Type B pancreatic cell (in vitro differentiated cells): ENCODE data around the gene GABRA4. TPM values are rescaled to one million over a fixed set of nuclear protein-coding genes. Genes with fewer than 3 reads are reported as not detected.

Experiments used
- DNase-seq: peaks from one replicate; pipeline ENCODE4 v3.0.0; 2021; ENCODE audit warnings: mixed read lengths; ENCODE audit not compliant: unreplicated experiment; ENCODE audit errors: extremely low spot score
- H3K27ac Mint-ChIP-seq: 2 replicates; pipeline ENCODE4 v1.8.0; 2021; ENCODE audit warnings: mild to moderate bottlenecking, mixed read lengths
- H3K27me3 Mint-ChIP-seq: 2 replicates; pipeline ENCODE4 v1.8.0; 2021; ENCODE audit warnings: mixed read lengths
- H3K36me3 Mint-ChIP-seq: 2 replicates; pipeline ENCODE4 v1.8.0; 2021; ENCODE audit warnings: mixed read lengths
- H3K4me1 Mint-ChIP-seq: one replicate; pipeline ENCODE4 v1.8.0; 2021; ENCODE audit warnings: mixed read lengths; ENCODE audit not compliant: unreplicated experiment
- H3K4me3 Mint-ChIP-seq: 2 replicates; pipeline ENCODE4 v1.8.0; 2021; ENCODE audit warnings: mild to moderate bottlenecking, mixed read lengths
- H3K9me3 Mint-ChIP-seq: 2 replicates; pipeline ENCODE4 v1.8.0; 2021; ENCODE audit warnings: mixed read lengths
- total RNA-seq: library from RNA; stranded (reverse); gene quantifications from 2 replicates; pipeline ENCODE4 v1.2.1, GENCODE V29; 2021; ENCODE audit warnings: low replicate concordance
- TF ChIP-seq, protein P1 (sequence below): fragments of 200-600 bp; sonication (generic); conservative IDR thresholded peaks from 2 replicates; pipeline ENCODE4 v1.5.0; 2021; ENCODE audit warnings: antibody characterized with exemption, mild to moderate bottlenecking

GABRA4 gene
- total RNA-seq, 1 donor from 2014 or later: 1.5 TPM

DNA sequence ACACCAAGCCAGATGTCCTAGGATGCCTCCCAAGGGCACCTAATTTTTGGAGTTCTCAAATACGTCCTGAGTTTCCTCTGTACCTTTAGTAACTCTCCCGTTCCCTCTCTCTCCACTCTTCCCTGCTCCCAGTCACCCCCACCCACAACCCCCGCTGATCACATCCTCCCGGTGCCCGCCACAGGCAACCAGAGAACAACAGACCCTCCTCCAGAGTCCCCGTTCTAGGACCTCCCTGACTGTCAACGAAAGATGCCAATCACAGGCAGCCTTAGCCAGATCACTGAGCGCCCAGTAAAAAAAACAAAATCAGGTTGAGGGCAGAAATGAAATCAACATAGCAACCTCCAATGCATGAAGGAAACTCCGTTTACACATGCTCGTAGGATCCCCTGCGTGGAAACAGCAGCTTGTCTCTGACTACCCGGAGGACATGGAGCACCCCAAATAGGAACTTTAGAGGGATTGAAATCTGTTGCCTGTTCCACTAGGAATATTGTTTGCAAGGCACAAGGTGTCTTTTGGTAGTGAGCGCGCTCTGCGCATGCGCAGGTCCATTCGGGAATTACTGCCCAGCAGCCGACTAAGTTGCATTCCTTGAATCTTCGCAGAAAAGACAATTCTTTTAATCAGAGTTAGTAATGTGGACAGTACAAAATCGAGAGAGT, 37.8 kb upstream of the GABRA4 start, which contains the start of gene GABRB1:
GABRB1 (plus strand) TSS at position 557 of the 668 bp plus-strand sequence.
- H3K27me3 Mint-ChIP-seq: peaks cover 46% of the 10 kb centered on the region
- peak within 1 kb of the TSS; percentile 86 for H3K4me3 Mint-ChIP-seq
- peaks cover 7% of the 10 kb centered on the region for H3K4me1 Mint-ChIP-seq
- peak within 1 kb of the TSS; percentile 37 for H3K27ac Mint-ChIP-seq
- H3K36me3 Mint-ChIP-seq: no peaks in the 10 kb centered on the region
- H3K9me3 Mint-ChIP-seq: no peaks in the 10 kb centered on the region
- DNase-seq: peak; percentile 75
- TF ChIP-seq, protein P1, sequence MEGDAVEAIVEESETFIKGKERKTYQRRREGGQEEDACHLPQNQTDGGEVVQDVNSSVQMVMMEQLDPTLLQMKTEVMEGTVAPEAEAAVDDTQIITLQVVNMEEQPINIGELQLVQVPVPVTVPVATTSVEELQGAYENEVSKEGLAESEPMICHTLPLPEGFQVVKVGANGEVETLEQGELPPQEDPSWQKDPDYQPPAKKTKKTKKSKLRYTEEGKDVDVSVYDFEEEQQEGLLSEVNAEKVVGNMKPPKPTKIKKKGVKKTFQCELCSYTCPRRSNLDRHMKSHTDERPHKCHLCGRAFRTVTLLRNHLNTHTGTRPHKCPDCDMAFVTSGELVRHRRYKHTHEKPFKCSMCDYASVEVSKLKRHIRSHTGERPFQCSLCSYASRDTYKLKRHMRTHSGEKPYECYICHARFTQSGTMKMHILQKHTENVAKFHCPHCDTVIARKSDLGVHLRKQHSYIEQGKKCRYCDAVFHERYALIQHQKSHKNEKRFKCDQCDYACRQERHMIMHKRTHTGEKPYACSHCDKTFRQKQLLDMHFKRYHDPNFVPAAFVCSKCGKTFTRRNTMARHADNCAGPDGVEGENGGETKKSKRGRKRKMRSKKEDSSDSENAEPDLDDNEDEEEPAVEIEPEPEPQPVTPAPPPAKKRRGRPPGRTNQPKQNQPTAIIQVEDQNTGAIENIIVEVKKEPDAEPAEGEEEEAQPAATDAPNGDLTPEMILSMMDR: no peak

DNA sequence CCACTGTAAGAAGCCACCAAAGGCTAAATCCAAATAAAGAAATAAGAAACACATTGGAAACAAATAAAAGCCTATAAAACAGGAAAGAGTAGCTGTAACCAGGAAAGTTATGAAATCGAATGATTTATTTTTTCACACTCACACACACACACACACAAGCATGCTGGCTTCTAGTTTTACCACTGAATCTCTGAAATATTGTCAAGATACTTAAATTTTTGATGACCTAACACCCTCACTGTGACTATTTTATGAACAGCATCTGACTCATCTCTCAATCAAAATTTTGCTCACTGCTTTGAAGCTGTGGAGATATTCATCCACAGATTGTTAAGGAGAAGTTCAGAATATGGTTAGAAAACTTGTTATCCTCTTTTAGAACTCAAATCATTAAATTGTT, 24.1 kb upstream of the GABRA4 start:
- TF ChIP-seq, protein P1: no peak
- no peak overlapping the region for H3K27ac Mint-ChIP-seq

GRCh38 chr4:47017081-47017480, 23.7 kb upstream of the GABRA4 start:
- Mint-ChIP-seq H3K9me3 (no peaks in the 10 kb centered on the region), H3K4me3 (no peak overlapping the region), H3K27ac (no peak overlapping the region), H3K36me3 (no peaks in the 10 kb centered on the region), H3K4me1 (no peaks in the 10 kb centered on the region), H3K27me3 (peaks cover 10% of the 10 kb centered on the region)
- TF ChIP-seq, protein P1: no peak
- DNase-seq: no peak

More for the DNA sequence above, 24.1 kb upstream of the GABRA4 start:
- Mint-ChIP-seq H3K36me3 (no peaks in the 10 kb centered on the region), H3K27me3 (peaks cover 10% of the 10 kb centered on the region), H3K4me1 (no peaks in the 10 kb centered on the region), H3K9me3 (no peaks in the 10 kb centered on the region), H3K4me3 (no peak overlapping the region)
- DNase-seq: no peak

DNA sequence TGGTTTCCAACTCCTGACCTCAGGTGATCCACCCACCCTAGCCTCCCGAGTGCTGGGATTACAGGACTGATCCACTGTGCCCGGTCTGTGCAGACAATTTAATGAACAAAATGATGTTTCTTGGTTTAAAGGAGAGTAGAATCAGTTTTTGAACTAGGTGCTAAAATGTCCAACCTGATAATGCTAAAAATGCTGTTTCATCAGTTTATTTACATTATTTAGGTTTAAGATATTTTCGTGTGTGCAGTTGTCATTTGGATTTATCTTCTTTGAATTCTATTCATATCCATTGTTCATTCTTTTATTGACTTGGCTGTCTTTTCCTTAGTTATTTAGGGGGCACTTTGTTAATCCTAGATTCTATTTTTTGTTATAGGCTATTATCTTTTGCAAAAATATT, 20.0 kb upstream of the GABRA4 start:
- H3K9me3 Mint-ChIP-seq: no peaks in the 10 kb centered on the region
- H3K27ac Mint-ChIP-seq: no peak overlapping the region
- H3K27me3 Mint-ChIP-seq: peaks cover 3% of the 10 kb centered on the region
- no peaks in the 10 kb centered on the region for H3K36me3 Mint-ChIP-seq
- TF ChIP-seq, protein P1: no peak
- no peak for DNase-seq
- no peaks in the 10 kb centered on the region for H3K4me1 Mint-ChIP-seq
- H3K4me3 Mint-ChIP-seq: no peak overlapping the region

- no peak overlapping the region for H3K27ac Mint-ChIP-seq
- H3K27me3 Mint-ChIP-seq: peaks cover 3% of the 10 kb centered on the region
- no peaks in the 10 kb centered on the region for H3K4me1 Mint-ChIP-seq
- no peaks in the 10 kb centered on the region for H3K36me3 Mint-ChIP-seq
- TF ChIP-seq, protein P1: no peak
- H3K9me3 Mint-ChIP-seq: no peaks in the 10 kb centered on the region
- no peak for DNase-seq
- no peak overlapping the region for H3K4me3 Mint-ChIP-seq
Observed at GRCh38 chr4:47012676-47013075, 19.3 kb upstream of the GABRA4 start.
